Right kidney (tissue), 1 donor: Measurements from ENCODE around the gene NBAS.
A peak's percentile ranks its signal among the peaks of the same experiment; 100 is the strongest.
"Not testable (repeated sequence)": the region's sequence is repeated elsewhere in the genome, so short reads cannot be mapped to it uniquely, and the experiment has no call there.

ENCODE experiments used
- DNase-seq: peaks from one replicate; pipeline ENCODE4 v3.0.0-alpha.2; 2016

The NBAS gene

GRCh38 chr2:15262792-15263191 is 298.3 kb downstream of the NBAS start:
- no peak for DNase-seq

DNA sequence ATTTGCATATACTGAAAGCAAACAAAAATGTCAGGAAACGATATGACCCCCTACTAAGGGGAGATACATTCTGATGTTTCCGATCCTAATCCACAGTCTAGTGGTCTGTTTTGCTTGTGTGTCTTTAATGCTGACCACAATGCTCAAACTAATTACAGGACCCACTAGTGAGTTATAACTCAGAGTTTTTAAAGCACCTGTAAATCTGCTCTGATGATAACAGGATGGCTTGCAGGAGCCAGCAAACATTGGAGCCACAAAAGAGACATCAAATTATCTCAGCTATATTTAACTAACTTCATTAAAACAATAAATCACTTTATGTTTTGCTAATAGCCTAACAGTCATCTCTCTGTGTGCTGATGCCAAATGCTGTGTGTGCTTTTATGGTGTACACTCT is 300.3 kb downstream of the NBAS start:
- no peak for DNase-seq

DNA sequence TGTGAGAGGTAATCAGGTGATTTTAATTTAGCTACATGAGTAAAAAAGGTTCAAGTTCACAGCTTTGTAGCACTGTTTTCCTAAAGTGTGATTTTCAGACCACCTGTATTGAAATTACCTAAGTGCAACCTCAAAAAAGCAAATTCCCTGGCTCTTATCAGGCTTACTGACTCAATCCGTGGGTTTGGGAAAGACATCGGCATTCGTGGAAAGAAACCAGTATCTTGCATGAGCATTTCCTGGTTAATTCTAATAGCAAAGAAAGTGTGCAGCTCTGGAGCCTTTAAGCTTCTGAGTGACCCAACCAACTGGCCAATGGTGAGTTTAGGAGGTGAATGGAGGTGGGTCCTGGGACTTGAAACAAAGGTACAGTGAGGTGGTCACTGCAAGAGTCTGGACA is 300.9 kb downstream of the NBAS start:
- DNase-seq: no peak

DNA sequence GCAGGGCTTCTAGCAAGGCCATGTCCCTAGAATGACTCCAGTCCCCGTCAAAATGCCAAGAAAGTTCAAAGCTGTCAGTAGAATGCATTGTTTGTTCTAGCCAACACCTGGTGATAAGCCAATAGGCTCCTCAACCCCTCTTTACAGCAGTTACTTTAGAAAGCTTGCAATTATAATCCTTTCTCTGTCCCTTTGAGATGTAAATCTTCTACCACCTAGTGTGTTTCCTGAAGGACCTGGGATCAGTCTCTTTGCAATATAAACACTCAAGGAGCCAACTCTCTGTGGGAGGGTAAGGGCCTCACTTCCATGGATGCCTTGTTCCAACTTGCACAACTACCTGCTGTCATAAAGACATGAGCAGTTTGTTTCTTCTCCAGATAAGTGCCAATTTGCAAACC is 301.8 kb downstream of the NBAS start:
- DNase-seq: no peak

DNA sequence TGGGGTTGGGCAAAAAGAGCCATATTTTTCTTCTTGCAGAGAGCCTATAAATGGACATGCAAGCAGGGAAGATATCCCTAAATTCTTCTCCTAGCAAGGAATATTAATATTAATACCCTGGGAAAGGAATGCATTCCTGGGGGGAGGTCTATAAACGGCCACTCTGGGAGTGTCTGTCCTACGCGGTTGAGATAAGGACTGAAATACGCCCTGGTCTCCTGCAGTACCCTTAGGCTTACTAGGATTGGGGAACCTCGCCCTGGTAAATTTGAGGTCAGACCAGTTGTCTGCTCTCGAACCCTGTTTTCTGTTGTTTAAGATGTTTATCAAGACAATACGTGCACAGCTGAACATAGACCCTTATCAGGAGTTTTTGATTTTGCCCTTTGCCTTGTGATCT is 302.7 kb downstream of the NBAS start:
- not testable (repeated sequence) for DNase-seq

DNA sequence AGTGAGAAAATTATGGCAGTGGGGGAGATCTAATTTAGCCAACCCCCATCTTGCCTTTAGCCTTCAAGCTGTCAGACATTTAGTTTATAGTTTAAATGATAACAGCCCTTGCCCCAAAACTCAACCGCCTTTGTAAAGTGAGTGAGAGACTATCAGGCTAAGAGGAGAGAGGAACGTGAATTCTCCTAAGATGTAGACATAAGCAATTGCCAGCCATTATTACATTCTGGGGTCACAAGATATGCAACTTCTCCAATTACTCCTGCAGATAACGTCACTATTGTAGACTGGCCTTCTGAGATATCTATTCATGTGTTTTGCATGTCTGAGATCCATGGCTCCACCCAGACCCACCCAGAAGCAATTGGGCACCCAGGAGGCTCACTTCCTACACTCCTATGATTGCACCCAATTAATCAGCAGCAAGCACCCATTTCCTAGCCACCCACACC is 307.3 kb downstream of the NBAS start:
- no peak for DNase-seq

DNA sequence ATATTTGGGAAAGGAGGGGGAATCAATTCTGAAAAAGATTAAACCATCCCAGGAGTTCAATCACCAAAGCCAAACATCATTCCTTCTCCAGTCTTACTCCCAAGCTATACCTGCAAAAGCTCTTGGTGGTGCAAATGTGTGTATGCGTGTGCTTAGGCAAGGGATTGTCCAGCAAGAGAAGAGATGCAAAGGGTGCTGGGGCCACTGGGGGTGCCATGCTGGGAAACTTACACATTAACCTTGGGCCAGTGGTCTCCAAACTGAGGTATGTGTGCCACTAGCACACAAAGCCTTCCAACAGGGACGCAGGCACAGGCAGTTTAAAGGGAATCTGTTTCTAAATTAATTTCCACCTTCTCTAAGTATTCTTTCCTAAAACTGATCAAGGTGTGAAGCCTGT is 307.9 kb downstream of the NBAS start:
- no peak for DNase-seq

- no peak for DNase-seq
Observed at GRCh38 chr2:15251753-15252152, 309.4 kb downstream of the NBAS start.

DNA sequence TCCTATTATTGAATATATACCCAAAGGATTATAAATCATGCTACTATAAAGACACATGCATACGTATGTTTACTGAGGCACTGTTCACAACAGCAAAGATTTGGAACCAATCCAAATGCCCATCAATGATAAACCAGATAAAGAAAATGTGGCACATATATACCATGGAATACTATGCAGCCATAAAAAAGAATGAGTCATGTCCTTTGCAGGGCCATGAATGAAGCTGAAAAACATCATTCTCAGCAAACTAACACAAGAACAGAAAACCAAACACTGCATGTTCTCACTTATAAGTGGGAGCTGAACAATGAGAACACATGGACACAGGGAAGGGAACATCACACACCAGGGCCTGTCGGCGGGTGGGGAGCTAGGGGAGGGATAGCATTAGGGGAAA is 310.2 kb downstream of the NBAS start:
- DNase-seq: not testable (repeated sequence)

DNA sequence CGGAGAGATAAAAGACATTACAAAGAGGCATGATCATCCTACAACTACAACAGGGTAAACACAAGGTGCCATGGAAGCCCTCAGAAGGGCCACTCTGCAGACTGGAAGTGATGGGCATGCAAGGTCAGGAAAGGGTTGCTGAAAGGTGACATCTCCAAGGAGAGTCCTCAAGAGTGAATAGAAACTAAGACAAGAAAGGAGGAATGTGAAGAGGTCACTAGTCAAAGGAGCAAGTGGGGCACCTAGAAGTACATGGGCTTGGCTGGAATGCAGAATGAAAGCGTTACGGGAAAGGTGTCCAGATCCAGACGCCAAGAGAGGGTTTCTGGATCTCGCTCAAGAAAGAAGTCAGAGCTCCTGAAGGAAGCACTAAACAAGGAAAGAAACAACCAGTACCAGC is 314.3 kb downstream of the NBAS start:
- no peak for DNase-seq

- DNase-seq: peak; percentile 14
Observed at GRCh38 chr2:15243762-15244161, 317.4 kb downstream of the NBAS start.

DNA sequence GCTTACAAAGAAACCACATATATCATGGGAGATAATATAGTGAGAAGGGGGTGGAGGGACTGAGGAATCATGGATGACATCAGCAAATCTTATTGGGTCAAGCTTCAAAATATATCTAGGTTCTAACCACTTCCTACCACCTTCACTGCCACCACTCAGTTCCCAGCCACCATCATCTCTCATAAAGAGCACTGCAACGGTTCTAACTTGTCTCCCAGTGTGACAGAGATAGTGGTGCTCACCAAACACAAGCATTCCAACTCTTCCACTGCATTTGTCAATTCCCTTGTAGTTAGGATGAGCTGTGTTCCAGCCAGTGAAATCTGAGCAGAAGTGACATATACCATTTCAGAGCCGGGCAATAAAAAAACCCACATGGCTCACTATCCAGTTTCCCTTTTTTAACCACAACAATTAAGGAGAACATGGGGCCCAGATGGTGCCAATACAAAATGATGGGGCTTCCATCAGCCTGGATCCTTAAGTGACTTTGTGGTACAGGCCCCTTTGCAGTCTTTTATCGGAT is 318.1 kb downstream of the NBAS start:
- DNase-seq: peak; percentile 10

DNA sequence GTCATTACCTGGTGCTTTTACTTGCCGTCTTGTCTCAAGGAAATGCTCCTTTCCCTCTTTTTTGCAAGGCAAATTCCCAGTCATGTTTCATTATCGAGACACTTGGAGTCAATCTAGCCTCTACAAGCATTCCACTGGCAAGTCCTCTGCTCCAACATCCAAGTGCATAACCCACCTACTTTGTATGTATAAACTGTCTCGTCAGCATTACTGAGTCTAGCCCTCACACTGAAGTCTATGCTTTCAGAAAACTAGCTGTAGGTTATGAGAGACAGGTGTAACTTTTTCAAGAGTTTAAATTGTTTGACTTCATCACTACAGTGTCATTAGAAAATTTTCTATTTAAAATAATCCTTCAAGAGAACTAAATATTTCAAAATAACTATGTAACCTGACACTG is 319.2 kb downstream of the NBAS start:
- DNase-seq: no peak

- DNase-seq: no peak
Observed at GRCh38 chr2:15241201-15241600, 319.9 kb downstream of the NBAS start.

- no peak for DNase-seq
Observed at GRCh38 chr2:15238028-15238427, 323.1 kb downstream of the NBAS start.

DNA sequence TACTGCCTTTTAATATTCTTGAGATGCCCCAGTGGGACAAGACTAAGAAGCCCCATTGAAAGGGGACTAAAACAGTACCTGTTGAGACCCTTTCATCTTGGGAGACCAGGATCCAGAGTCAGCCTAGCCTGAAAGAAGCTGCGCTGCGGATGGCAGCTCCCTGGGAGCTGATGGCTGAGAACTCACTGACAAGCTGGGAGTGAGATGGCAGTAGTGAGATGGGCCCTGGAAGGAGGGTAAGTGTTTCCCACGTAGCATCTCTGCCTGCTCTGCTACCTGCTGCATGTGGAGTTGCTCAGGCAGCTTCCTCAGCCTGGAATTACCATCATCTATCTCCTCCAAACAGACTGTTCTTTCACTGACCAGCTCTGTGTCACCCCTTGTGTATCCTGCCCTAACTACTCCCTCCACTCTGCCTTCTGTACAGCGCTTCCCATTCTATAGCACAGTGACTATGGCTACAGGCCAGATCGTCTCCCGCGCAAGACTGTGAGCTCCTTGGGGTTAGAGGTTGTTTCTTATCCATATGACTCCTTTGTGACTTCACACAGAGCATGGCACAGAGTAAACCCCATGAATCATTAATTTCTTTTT is 330.4 kb downstream of the NBAS start:
- DNase-seq: no peak

GRCh38 chr2:15226661-15227060 is 334.5 kb downstream of the NBAS start:
- no peak for DNase-seq

GRCh38 chr2:15225131-15225530 is 336.0 kb downstream of the NBAS start:
- DNase-seq: no peak

DNA sequence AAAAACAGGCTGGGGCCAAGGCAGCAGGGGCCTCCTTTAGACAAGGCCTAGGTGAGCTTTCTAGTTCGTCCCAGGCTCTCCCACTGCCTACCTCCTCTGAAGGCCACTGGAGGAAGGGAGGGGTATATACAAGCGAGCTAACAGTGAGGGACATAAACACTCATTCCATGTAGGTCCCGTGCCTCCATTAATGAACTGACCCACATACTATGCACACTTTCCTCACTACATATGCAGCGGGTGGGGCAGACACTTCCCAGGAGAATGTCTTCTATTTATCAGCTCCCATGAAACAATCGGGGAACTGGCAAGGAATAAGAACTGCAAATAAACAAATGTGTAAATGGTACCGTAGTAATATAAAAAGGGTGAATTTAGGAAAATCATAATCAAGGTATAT is 336.5 kb downstream of the NBAS start:
- DNase-seq: no peak

- DNase-seq: no peak
Observed at GRCh38 chr2:15223887-15224286, 337.2 kb downstream of the NBAS start.

GRCh38 chr2:15222856-15223255 is 338.3 kb downstream of the NBAS start:
- DNase-seq: no peak

- no peak for DNase-seq
Observed at GRCh38 chr2:15220603-15221002, 340.5 kb downstream of the NBAS start.

DNA sequence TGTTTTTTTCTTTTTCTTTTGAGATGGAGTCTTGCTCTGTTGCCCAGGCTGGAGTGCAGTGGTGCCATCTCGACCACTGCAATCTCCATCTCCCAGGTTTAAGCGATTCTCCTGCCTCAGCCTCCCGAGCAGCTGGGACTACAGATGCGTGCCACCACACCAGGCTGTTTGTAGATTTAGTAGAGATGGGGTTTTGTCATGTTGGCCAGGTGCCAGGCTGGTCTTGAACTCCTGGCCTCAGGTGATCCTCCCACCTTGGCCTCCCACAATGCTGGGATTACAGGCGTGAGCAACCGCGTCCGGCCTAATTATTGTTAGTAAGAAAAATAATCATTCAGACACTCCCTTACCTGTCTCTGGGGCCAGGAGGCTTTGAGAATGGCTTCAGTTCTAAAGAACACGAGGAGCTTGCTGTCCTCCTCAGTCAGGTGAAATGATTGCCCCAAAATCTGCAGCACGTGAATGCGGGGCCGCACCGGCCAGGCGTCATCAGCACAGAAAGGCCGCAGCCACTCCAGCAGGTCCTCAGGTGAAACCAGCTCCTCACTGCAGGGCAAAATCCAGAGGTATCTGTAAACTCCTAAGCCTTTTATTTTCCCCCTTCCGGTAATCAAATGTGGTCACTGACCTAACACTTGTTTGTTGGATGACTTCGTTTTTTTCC is 342.6 kb downstream of the NBAS start:
- DNase-seq: no peak

GRCh38 chr2:15212249-15212648 is 348.9 kb downstream of the NBAS start:
- DNase-seq: no peak
